PFSK-1 (cell line): ENCODE data around the gene LRMDA.

ENCODE experiments used
- POLR2AphosphoS5 ChIP-seq: IDR thresholded peaks from 2 replicates; pipeline ENCODE4 v1.6.1; 2012; ENCODE audit warnings: low read depth, mild to moderate bottlenecking, control low read depth, low read length, moderate library complexity
- TAF1 ChIP-seq: IDR thresholded peaks from 2 replicates; pipeline ENCODE4 v1.6.1; 2012; ENCODE audit warnings: low read length, control low read depth, borderline replicate concordance; ENCODE audit not compliant: insufficient read depth
- TF ChIP-seq, protein P1 (sequence below), 2 experiments: IDR thresholded peaks; 2 replicates each; pipeline versions ENCODE4 v1.6.1 to v1.8.0; 2011 to 2012; ENCODE audit warnings: low read depth in 2 of 2, low read length in 2 of 2, control low read depth in 1 of 2, inconsistent platforms in 1 of 2, mild to moderate bottlenecking in 1 of 2, moderate library complexity in 1 of 2; ENCODE audit not compliant: insufficient read depth in 1 of 2

DNA sequence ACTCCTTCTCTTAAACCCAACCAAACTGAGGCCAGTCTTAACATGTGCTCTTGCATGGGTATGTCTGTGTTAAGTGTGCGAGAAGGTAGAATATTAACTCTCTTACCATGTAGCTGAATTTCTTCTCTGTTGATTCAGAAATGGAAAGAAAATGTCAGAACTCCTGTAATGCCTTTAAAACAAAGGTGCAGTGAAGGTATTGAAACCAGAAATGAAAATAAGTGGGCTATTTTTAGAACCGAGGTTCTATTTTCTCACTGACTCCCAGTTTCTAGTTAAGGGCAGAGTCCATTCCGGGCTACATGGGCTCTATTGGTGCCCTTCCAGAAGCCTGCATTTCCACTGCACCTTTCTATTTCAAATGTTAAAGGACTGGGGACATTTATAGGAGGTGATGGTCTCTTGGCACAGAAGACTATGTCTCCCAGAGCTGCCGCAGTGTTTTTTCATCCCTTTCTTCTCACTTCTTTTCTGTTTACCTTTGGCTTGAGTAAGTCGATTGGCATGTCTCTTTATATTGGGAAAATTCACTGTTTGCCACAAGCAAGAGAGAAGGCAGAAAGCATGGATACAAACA lies 174.9 kb downstream of the LRMDA start:
- TF ChIP-seq, protein P1, sequence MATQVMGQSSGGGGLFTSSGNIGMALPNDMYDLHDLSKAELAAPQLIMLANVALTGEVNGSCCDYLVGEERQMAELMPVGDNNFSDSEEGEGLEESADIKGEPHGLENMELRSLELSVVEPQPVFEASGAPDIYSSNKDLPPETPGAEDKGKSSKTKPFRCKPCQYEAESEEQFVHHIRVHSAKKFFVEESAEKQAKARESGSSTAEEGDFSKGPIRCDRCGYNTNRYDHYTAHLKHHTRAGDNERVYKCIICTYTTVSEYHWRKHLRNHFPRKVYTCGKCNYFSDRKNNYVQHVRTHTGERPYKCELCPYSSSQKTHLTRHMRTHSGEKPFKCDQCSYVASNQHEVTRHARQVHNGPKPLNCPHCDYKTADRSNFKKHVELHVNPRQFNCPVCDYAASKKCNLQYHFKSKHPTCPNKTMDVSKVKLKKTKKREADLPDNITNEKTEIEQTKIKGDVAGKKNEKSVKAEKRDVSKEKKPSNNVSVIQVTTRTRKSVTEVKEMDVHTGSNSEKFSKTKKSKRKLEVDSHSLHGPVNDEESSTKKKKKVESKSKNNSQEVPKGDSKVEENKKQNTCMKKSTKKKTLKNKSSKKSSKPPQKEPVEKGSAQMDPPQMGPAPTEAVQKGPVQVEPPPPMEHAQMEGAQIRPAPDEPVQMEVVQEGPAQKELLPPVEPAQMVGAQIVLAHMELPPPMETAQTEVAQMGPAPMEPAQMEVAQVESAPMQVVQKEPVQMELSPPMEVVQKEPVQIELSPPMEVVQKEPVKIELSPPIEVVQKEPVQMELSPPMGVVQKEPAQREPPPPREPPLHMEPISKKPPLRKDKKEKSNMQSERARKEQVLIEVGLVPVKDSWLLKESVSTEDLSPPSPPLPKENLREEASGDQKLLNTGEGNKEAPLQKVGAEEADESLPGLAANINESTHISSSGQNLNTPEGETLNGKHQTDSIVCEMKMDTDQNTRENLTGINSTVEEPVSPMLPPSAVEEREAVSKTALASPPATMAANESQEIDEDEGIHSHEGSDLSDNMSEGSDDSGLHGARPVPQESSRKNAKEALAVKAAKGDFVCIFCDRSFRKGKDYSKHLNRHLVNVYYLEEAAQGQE (IDR thresholded peaks at IDR 0.05; ENCODE audit: insufficient read depth in 1 of 2, low read depth in 2 of 2, low read length in 2 of 2), result no peak
- TF ChIP-seq POLR2AphosphoS5 (no peak), TAF1 (no peak)
